ENCODE results near the gene CFTR.

The CFTR gene

GRCh38 chr7:117665368-117665767 lies 185.5 kb downstream of the CFTR start:
- Histone ChIP-seq H3K36me3 (replicated peaks) (no peaks in the 10 kb centered on the region), H3K27me3 (replicated peaks) (no peaks in the 10 kb centered on the region), H3K27ac (peak overlapping the region; percentile 66), H3K4me3 (ENCODE audit: low read depth, low read length) (no peak overlapping the region)
- DNase-seq: no peak
- TF ChIP-seq, protein P1, sequence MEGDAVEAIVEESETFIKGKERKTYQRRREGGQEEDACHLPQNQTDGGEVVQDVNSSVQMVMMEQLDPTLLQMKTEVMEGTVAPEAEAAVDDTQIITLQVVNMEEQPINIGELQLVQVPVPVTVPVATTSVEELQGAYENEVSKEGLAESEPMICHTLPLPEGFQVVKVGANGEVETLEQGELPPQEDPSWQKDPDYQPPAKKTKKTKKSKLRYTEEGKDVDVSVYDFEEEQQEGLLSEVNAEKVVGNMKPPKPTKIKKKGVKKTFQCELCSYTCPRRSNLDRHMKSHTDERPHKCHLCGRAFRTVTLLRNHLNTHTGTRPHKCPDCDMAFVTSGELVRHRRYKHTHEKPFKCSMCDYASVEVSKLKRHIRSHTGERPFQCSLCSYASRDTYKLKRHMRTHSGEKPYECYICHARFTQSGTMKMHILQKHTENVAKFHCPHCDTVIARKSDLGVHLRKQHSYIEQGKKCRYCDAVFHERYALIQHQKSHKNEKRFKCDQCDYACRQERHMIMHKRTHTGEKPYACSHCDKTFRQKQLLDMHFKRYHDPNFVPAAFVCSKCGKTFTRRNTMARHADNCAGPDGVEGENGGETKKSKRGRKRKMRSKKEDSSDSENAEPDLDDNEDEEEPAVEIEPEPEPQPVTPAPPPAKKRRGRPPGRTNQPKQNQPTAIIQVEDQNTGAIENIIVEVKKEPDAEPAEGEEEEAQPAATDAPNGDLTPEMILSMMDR (IDR thresholded peaks at IDR 0.05; ENCODE audit: low read depth, low read length, missing control alignments): no peak
- in situ Hi-C loops (cut with HindIII; ENCODE audit: low pct_ligation_motif_present, low sequenced_read_pairs): no loop called here

DNA sequence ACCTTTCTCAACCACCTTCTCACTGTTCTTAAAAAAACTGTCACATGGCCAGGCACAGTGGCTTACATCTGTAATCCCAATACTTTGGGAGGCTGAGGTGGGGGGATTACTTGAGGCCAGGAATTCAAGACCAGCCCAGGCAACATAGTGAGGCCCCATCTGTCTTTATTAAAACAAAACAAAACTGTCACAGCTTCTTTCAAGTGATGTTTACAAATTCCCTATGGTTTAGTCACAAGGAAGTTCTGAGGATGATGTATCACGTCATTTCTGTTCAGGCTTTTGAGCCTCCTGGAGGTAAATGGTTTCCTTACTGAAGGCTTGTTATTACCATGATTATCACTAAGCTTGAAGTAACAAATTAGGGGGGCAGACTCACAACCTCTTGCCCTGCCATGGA lies 186.2 kb downstream of the CFTR start:
- in situ Hi-C loops (cut with HindIII; ENCODE audit: low pct_ligation_motif_present, low sequenced_read_pairs): no loop called here
- H3K4me3 ChIP-seq (ENCODE audit: low read depth, low read length): no peak overlapping the region
- no peaks in the 10 kb centered on the region for H3K36me3 ChIP-seq (replicated peaks)
- TF ChIP-seq, protein P1 (IDR thresholded peaks at IDR 0.05; ENCODE audit: low read depth, low read length, missing control alignments): no peak
- peak; percentile 58 for DNase-seq
- H3K27ac ChIP-seq: peak overlapping the region; percentile 66
- H3K27me3 ChIP-seq (replicated peaks): no peaks in the 10 kb centered on the region

- TF ChIP-seq, protein P1 (IDR thresholded peaks at IDR 0.05; ENCODE audit: low read depth, low read length, missing control alignments): no peak
- Histone ChIP-seq H3K27ac (peak overlapping the region; percentile 7), H3K36me3 (replicated peaks) (no peaks in the 10 kb centered on the region), H3K27me3 (replicated peaks) (no peaks in the 10 kb centered on the region), H3K4me3 (ENCODE audit: low read depth, low read length) (no peak overlapping the region)
- no peak for DNase-seq
- in situ Hi-C loops (cut with HindIII; ENCODE audit: low pct_ligation_motif_present, low sequenced_read_pairs): no loop called here
Measured at GRCh38 chr7:117666689-117667088, 186.9 kb downstream of the CFTR start.

- Histone ChIP-seq H3K36me3 (replicated peaks) (no peaks in the 10 kb centered on the region), H3K27me3 (replicated peaks) (no peaks in the 10 kb centered on the region), H3K27ac (no peak overlapping the region), H3K4me3 (ENCODE audit: low read depth, low read length) (no peak overlapping the region)
- DNase-seq: peak; percentile 20
- TF ChIP-seq, protein P1 (IDR thresholded peaks at IDR 0.05; ENCODE audit: low read depth, low read length, missing control alignments): no peak
- in situ Hi-C loops (cut with HindIII; ENCODE audit: low pct_ligation_motif_present, low sequenced_read_pairs): no loop called here
Measured at GRCh38 chr7:117667456-117667855, 187.6 kb downstream of the CFTR start.

- Histone ChIP-seq H3K36me3 (replicated peaks) (no peaks in the 10 kb centered on the region), H3K27ac (no peak overlapping the region), H3K27me3 (replicated peaks) (no peaks in the 10 kb centered on the region), H3K4me3 (ENCODE audit: low read depth, low read length) (no peak overlapping the region)
- in situ Hi-C loops (cut with HindIII; ENCODE audit: low pct_ligation_motif_present, low sequenced_read_pairs): no loop called here
- TF ChIP-seq, protein P1 (IDR thresholded peaks at IDR 0.05; ENCODE audit: low read depth, low read length, missing control alignments): peak; percentile 19
- no peak for DNase-seq
Measured at GRCh38 chr7:117669818-117670217, 190.0 kb downstream of the CFTR start.

- no peak overlapping the region for H3K4me3 ChIP-seq (ENCODE audit: low read depth, low read length)
- no peak overlapping the region for H3K27ac ChIP-seq
- DNase-seq: no peak
- no peaks in the 10 kb centered on the region for H3K36me3 ChIP-seq (replicated peaks)
- no peaks in the 10 kb centered on the region for H3K27me3 ChIP-seq (replicated peaks)
- in situ Hi-C loops (cut with HindIII; ENCODE audit: low pct_ligation_motif_present, low sequenced_read_pairs): no loop called here
- TF ChIP-seq, protein P1 (IDR thresholded peaks at IDR 0.05; ENCODE audit: low read depth, low read length, missing control alignments): no peak
Measured at GRCh38 chr7:117672453-117672852, 192.6 kb downstream of the CFTR start.

Data from brain microvascular endothelial cell (primary cell).